Adipose tissue (tissue), 3 donors: ENCODE results near the gene GJA1. TPM values are rescaled to one million over a fixed set of nuclear protein-coding genes. Genes with fewer than 3 reads are reported as not detected.

ENCODE experiments used
- H3K27ac ChIP-seq: one replicate; pipeline ENCODE4 v1.5.1; 2013; ENCODE audit warnings: low read depth, low read length
- WGBS, 3 donors: extraction: QIAGEN DNeasy Blood & Tissue Kit; methylation state at CpG; one replicate each; pipeline ENCODE4 v1.1.7; 2013; 5-methylcytosine and 5-hydroxymethylcytosine counted together
- polyA plus RNA-seq, 3 donors: library from polyadenylated mRNA; stranded (reverse); fragments of 200-250 nt; gene quantifications; one replicate each; pipeline ENCODE4 v1.2.3, GENCODE V29; 2013
- donor health status: healthy with polysubstance abuse.
- donor health status: Bipolar disorder and iron deficiency.
- donor health status: healthy.

GJA1 gene
- polyA plus RNA-seq, 3 donors: 10.8 to 125 (median 35.4) TPM

- 83 to 88% (median 84%) methylated on average over 3 of the region's 3 CpGs for WGBS, 3 donors
- H3K27ac ChIP-seq: no peak overlapping the region
Observed at GRCh38 chr6:121463087-121463486, 27.6 kb downstream of the GJA1 start.

- H3K27ac ChIP-seq: no peak overlapping the region
- WGBS, 3 donors: 93% methylated on average over 6 of the region's 6 CpGs
Observed at GRCh38 chr6:121465101-121465500, 29.7 kb downstream of the GJA1 start.

GRCh38 chr6:121479486-121480098 is 44.1 kb downstream of the GJA1 start:
- H3K27ac ChIP-seq: no peak overlapping the region
- WGBS, 3 donors: 91 to 94% (median 92%) methylated on average over 21 of the region's 21 CpGs

DNA sequence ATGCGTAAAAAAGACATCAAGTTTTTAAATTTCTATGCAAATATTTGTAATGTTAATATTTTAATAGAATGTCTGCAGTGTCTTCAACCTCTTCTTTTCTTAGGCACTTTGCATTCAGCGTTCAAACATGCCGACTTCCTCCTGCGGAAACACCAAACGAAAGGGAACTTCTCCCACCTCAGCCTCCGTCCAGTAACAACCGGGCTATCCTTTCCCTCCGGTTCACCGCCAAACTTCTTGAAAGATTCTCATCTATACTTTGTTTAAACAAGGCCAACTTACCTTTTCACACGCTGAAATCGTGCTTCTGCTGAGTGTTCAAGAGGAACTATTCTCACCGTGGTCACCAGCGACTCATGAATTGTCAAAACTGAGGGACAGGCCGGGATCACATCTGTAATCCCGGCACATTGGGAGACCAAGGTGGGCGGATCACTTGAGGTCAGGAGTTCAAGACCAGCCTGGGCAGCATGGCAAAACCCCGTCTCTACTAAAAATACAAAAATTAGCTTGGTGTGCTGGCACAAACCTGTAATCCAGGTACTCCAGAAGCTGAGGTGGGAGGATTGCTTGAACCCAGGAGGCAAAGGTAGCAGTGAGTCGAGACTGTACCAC is 44.8 kb downstream of the GJA1 start:
- WGBS, 3 donors: 82 to 91% (median 90%) methylated on average over 18 of the region's 18 CpGs
- no peak overlapping the region for H3K27ac ChIP-seq

- 77 to 93% (median 83%) methylated on average over 6 of the region's 6 CpGs for WGBS, 3 donors
- no peak overlapping the region for H3K27ac ChIP-seq
Observed at GRCh38 chr6:121482004-121482693, 46.7 kb downstream of the GJA1 start.

- H3K27ac ChIP-seq: no peak overlapping the region
Observed at GRCh38 chr6:121482751-121483150, 47.3 kb downstream of the GJA1 start.

- WGBS, 3 donors: 39 to 43% (median 39%) methylated on average over 2 of the region's 2 CpGs
- no peak overlapping the region for H3K27ac ChIP-seq
Observed at GRCh38 chr6:121485359-121485811, 49.9 kb downstream of the GJA1 start.

GRCh38 chr6:121491576-121491975 is 56.1 kb downstream of the GJA1 start:
- WGBS, 3 donors: 47 to 94% (median 94%) methylated on average over 1 of the region's 1 CpG

DNA sequence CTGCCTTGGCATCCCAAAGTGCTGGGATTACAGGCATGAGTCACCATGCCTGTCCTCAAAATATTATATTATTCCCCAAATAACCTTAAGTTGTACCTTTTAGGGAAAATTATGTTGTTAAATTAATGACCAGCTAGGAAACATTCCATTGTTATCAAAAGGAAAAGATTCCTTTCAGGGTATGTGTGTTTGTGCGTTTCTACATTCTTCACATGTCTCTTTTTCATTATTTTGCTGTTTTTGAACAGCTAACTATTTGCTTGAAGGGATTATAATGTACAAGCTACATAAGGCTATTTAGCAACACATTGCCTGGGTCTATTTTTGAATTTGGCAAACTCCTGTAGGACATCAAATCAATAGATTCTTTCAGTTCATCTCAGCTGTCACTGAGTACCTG is 57.1 kb downstream of the GJA1 start:
- WGBS, 3 donors: 53 to 92% (median 87%) methylated on average over 1 of the region's 1 CpG

More at GRCh38 chr6:121491576-121491975, 56.1 kb downstream of the GJA1 start:
- no peak overlapping the region for H3K27ac ChIP-seq

DNA sequence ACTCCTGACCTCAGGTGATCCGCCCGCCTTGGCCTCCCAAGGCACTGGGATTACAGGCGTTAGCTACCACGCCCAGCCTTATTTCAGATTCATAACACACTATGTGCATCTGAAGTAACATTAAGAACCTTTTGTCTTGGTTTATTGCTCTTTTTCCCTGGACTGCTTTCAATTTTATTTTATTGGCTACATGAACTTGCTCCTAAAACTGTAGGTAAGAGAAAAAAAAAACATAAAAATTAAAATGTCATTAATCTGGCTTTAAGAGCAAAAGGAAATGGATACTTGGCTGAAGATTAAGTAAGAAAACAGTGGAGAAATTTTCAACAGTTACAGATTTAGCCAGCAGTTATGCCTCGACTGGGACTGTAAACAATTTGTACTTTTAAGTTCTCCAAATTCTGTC is 62.5 kb downstream of the GJA1 start:
- no peak overlapping the region for H3K27ac ChIP-seq
- WGBS, 3 donors: 43 to 70% (median 60%) methylated on average over 5 of the region's 5 CpGs

More for the DNA sequence above, 57.1 kb downstream of the GJA1 start:
- H3K27ac ChIP-seq: no peak overlapping the region

DNA sequence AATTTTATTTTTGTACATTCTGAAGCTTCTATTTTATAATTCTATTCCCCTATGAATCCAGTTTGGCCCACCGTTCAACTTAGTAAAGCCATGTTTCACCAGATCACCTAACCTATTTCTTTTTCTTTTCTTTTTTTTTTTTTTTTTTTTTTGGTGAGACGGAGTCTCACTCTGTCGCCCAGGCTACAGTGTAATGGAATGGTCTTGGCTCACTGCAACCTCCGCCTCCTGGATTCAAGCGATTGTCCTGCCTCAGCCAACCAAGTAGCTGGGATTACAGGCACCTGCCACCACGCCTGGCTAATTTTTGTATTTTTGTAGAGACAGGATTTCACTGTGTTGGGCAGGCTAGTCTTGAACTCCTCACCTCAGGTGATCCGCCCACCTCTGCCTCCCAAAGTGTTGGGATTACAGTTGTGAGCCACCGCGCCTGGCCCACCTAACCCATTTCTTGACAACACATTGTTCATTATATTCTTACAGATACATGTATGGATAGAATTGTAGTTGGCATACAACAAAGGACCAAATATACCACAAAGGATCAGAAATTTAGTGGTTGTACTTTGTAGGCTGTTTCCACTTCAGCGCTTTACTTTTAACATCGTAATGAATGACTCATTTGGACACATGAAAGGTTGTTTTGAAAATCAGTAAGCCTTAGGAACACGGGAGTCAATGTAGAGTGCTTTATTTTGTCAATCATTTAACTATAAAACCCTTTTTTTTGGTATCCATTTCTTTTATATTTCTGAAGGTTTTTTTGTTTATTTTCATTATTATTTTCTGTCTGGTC is 63.2 kb downstream of the GJA1 start:
- no peak overlapping the region for H3K27ac ChIP-seq
- 73 to 84% (median 83%) methylated on average over 12 of the region's 12 CpGs for WGBS, 3 donors

Other genes starting within 250 kb of the GJA1 start
- gene TBC1D32, start 101.2 kb upstream of the GJA1 start, polyA plus RNA-seq: under 1 TPM in 2 of 3 donors, not detected in 1; 0.83 to 0.94 TPM